T-cell (primary cell): Measurements from ENCODE around the gene PSEN2. TPM values are rescaled to one million over a fixed set of nuclear protein-coding genes. Genes with fewer than 3 reads are reported as not detected.

Source experiments
- ATAC-seq, 4 experiments: fragments of 200-7000 bp in 3 of 4; fragments of 150-1000 bp in 1 of 4; cut with Tn5 transposase; replicated peaks in 1 of 4; 1 replicate in 3 of 4; 2 replicates in 1 of 4; pipeline ENCODE4 v1.10.0; 2021; ENCODE audit warnings: moderate library complexity in 3 of 4, mild to moderate bottlenecking in 2 of 4, moderate number of reproducible peaks in 1 of 4
- CTCF ChIA-PET, 2 donors: fragments of 300-600 bp; sonication (Branson Sonifier 250); formaldehyde crosslinking; loops; one replicate each; lab custom pipeline; 2022; ENCODE audit warnings: antibody characterized with exemption in 2 of 2; lab: Charles Lee
- POLR2A ChIA-PET, 2 donors: fragments of 300-600 bp; sonication (Branson Sonifier 250); formaldehyde crosslinking; loops; one replicate each; lab custom pipeline; 2022; ENCODE audit warnings: antibody characterized with exemption in 2 of 2; lab: Charles Lee
- DNase-seq, 35 experiments: peaks; one replicate each; pipeline versions ENCODE4 v3.0.0 to v3.0.0-alpha.2; 2013 to 2023
- H3K27ac ChIP-seq: one replicate; pipeline ENCODE4 v1.5.1; 2013; ENCODE audit warnings: low read length
- H3K27me3 ChIP-seq, 2 experiments: replicated peaks in 1 of 2; 1 replicate in 1 of 2; 2 replicates in 1 of 2; pipeline versions ENCODE4 v1.6.1 to v1.7.0; 2013; ENCODE audit warnings: low read length in 1 of 2, mixed read lengths in 1 of 2; ENCODE audit not compliant: control insufficient read depth in 2 of 2, insufficient read depth in 2 of 2; ENCODE audit errors: extremely low read depth in 1 of 2
- H3K36me3 ChIP-seq, 2 donors: 1 replicate in 1 of 2; 2 replicates in 1 of 2; pipeline versions ENCODE4 v1.6.1 to v1.7.0; 2013; ENCODE audit warnings: low read length in 1 of 2; ENCODE audit not compliant: control insufficient read depth in 2 of 2, insufficient read depth in 1 of 2; ENCODE audit errors: extremely low read depth in 1 of 2
- H3K4me1 ChIP-seq, 2 experiments: 1 replicate in 1 of 2; 2 replicates in 1 of 2; pipeline versions ENCODE4 v1.6.1 to v1.7.0; 2013; ENCODE audit warnings: low read length in 2 of 2, mixed read lengths in 1 of 2; ENCODE audit not compliant: insufficient read depth in 2 of 2, control insufficient read depth in 1 of 2; ENCODE audit errors: extremely low read depth in 1 of 2
- H3K4me3 ChIP-seq, 2 donors: 1 replicate in 1 of 2; 2 replicates in 1 of 2; pipeline versions ENCODE4 v1.5.1 to v1.7.0; 2013; ENCODE audit warnings: mild to moderate bottlenecking in 2 of 2, low read length in 1 of 2, moderate library complexity in 1 of 2; ENCODE audit not compliant: control insufficient read depth in 1 of 2; ENCODE audit errors: extremely low read depth in 1 of 2
- H3K9me3 ChIP-seq: 2 replicates; pipeline ENCODE4 v1.7.0; 2013
- H3K27ac Mint-ChIP-seq, 2 donors: one replicate each; pipeline ENCODE4 v1.8.0; 2020 to 2021; ENCODE audit warnings: mild to moderate bottlenecking in 2 of 2, mixed read lengths in 2 of 2
- H3K27me3 Mint-ChIP-seq, 2 donors: one replicate each; pipeline ENCODE4 v1.8.0; 2021 to 2022; ENCODE audit warnings: mixed read lengths in 2 of 2
- H3K36me3 Mint-ChIP-seq: one replicate; pipeline ENCODE4 v1.8.0; 2021; ENCODE audit warnings: mixed read lengths
- H3K4me1 Mint-ChIP-seq, 3 donors: one replicate each; pipeline ENCODE4 v1.8.0; 2020 to 2022; ENCODE audit warnings: mixed read lengths in 3 of 3, mild to moderate bottlenecking in 1 of 3
- H3K4me3 Mint-ChIP-seq, 3 donors: one replicate each; pipeline ENCODE4 v1.8.0; 2020 to 2022; ENCODE audit warnings: mild to moderate bottlenecking in 3 of 3, mixed read lengths in 3 of 3, moderate library complexity in 3 of 3
- H3K9me3 Mint-ChIP-seq, 3 donors: one replicate each; pipeline ENCODE4 v1.8.0; 2020 to 2022; ENCODE audit warnings: mixed read lengths in 3 of 3
- WGBS: methylation state at CpG from one replicate; pipeline ENCODE4 v1.1.5; 2013; ENCODE audit warnings: missing lambda C conversion rate; ENCODE audit not compliant: insufficient coverage; 5-methylcytosine and 5-hydroxymethylcytosine counted together
- total RNA-seq, 35 experiments: library from RNA in 6 of 35; stranded (reverse) in 6 of 35; fragments of 120-200 nt in 1 of 35; gene quantifications; one replicate each; pipeline versions ENCODE4 v1.2.1 to v1.2.4 and lab custom pipeline; 2013 to 2026

PSEN2 gene
- total RNA-seq, 5 donors from 2014 or later (not counting 1 experiment from before 2014, with no cell fraction given): 1.9 to 5.6 (median 4.0) TPM

- H3K4me3 ChIP-seq: no peak overlapping the region
- Mint-ChIP-seq H3K4me3 (no peak overlapping the region), H3K9me3 (no peaks in the 10 kb centered on the region), H3K4me1 (no peaks in the 10 kb centered on the region), H3K27me3 (no peaks in the 10 kb centered on the region), H3K36me3 (no peaks in the 10 kb centered on the region), H3K27ac (no peak overlapping the region)
- ChIA-PET POLR2A (no interaction called here), CTCF (interaction anchor here (0.6 to 1.6 kb wide), 3 partner anchors 26 to 206 kb away, joined by 3 to 4 read pairs (median 3); no protein-coding TSS in a partner anchor)
- H3K4me1 ChIP-seq: peaks cover 0 to 2% of the 10 kb centered on the region in 2 experiments
- DNase-seq (peak in 29 of 35 experiments; percentile 4 to 58 (median 23)), ATAC-seq (peak; percentile 57 to 77 (median 66))
- H3K36me3 ChIP-seq: no peaks in the 10 kb centered on the region
- no peak overlapping the region for H3K27ac ChIP-seq
- no peaks in the 10 kb centered on the region for H3K9me3 ChIP-seq
- WGBS: 46% methylated on average over 9 of the region's 13 CpGs
- H3K27me3 ChIP-seq: no peaks in the 10 kb centered on the region
Measured at GRCh38 chr1:226912587-226913176, 42.3 kb downstream of the PSEN2 start.

GRCh38 chr1:226915672-226915995, 45.2 kb downstream of the PSEN2 start:
- Histone ChIP-seq H3K4me3 (no peak overlapping the region), H3K27ac (no peak overlapping the region), H3K27me3 (peaks cover 0 to 4% of the 10 kb centered on the region in 2 experiments), H3K4me1 (peaks cover 0 to 2% of the 10 kb centered on the region in 2 experiments), H3K36me3 (no peaks in the 10 kb centered on the region), H3K9me3 (no peaks in the 10 kb centered on the region)
- ChIA-PET CTCF (no interaction called here), POLR2A (no interaction called here)
- no peak for DNase-seq
- H3K9me3 Mint-ChIP-seq: no peaks in the 10 kb centered on the region
- H3K27ac Mint-ChIP-seq: no peak overlapping the region
- peaks cover 0 to 6% of the 10 kb centered on the region in 2 donors for H3K27me3 Mint-ChIP-seq
- WGBS: 100% methylated on average over 1 of the region's 3 CpGs
- ATAC-seq: no peak
- H3K36me3 Mint-ChIP-seq: no peaks in the 10 kb centered on the region
- H3K4me3 Mint-ChIP-seq: no peak overlapping the region
- H3K4me1 Mint-ChIP-seq: no peaks in the 10 kb centered on the region

- ATAC-seq (no peak), DNase-seq (no peak)
- H3K4me1 Mint-ChIP-seq: no peaks in the 10 kb centered on the region
- H3K27ac Mint-ChIP-seq: no peak overlapping the region
- H3K4me3 Mint-ChIP-seq: no peak overlapping the region
- H3K4me1 ChIP-seq: peaks cover 0 to 2% of the 10 kb centered on the region in 2 experiments
- no peak overlapping the region for H3K27ac ChIP-seq
- H3K36me3 ChIP-seq: no peaks in the 10 kb centered on the region
- H3K9me3 ChIP-seq: no peaks in the 10 kb centered on the region
- CTCF ChIA-PET: no interaction called here
- 57% methylated on average over 1 of the region's 2 CpGs for WGBS
- H3K36me3 Mint-ChIP-seq: no peaks in the 10 kb centered on the region
- H3K27me3 ChIP-seq: peaks cover 0 to 4% of the 10 kb centered on the region in 2 experiments
- H3K27me3 Mint-ChIP-seq: peaks cover 0 to 6% of the 10 kb centered on the region in 2 donors
- H3K4me3 ChIP-seq: no peak overlapping the region
- POLR2A ChIA-PET: no interaction called here
- no peaks in the 10 kb centered on the region for H3K9me3 Mint-ChIP-seq
Measured at GRCh38 chr1:226916497-226916896, 46.1 kb downstream of the PSEN2 start.

- POLR2A ChIA-PET: no interaction called here
- no peak overlapping the region for H3K4me3 Mint-ChIP-seq
Measured at GRCh38 chr1:226919587-226919986, 49.2 kb downstream of the PSEN2 start.

GRCh38 chr1:226919995-226920394, 49.6 kb downstream of the PSEN2 start:
- no CpG with 5 or more reads among the region's 1 CpG for WGBS
- POLR2A ChIA-PET: no interaction called here
- H3K27ac Mint-ChIP-seq: no peak overlapping the region

More at GRCh38 chr1:226919587-226919986, 49.2 kb downstream of the PSEN2 start:
- no peaks in the 10 kb centered on the region for H3K4me1 ChIP-seq
- no peaks in the 10 kb centered on the region for H3K36me3 ChIP-seq
- H3K27ac ChIP-seq: no peak overlapping the region
- H3K27me3 ChIP-seq: peaks cover 0 to 8% of the 10 kb centered on the region in 2 experiments
- no peak overlapping the region for H3K27ac Mint-ChIP-seq
- H3K27me3 Mint-ChIP-seq: peaks cover 0 to 6% of the 10 kb centered on the region in 2 donors
- no CpG with 5 or more reads among the region's 5 CpGs for WGBS
- no peak overlapping the region for H3K4me3 ChIP-seq
- no peak for ATAC-seq
- H3K9me3 ChIP-seq: no peaks in the 10 kb centered on the region
- H3K9me3 Mint-ChIP-seq: no peaks in the 10 kb centered on the region
- no peaks in the 10 kb centered on the region for H3K36me3 Mint-ChIP-seq
- CTCF ChIA-PET: no interaction called here
- H3K4me1 Mint-ChIP-seq: no peaks in the 10 kb centered on the region
- no peak for DNase-seq

GRCh38 chr1:226920446-226920894, 50.1 kb downstream of the PSEN2 start:
- ChIA-PET POLR2A (no interaction called here), CTCF (no interaction called here)
- Histone ChIP-seq H3K9me3 (no peaks in the 10 kb centered on the region), H3K27ac (no peak overlapping the region), H3K4me1 (no peaks in the 10 kb centered on the region), H3K27me3 (peaks cover 0 to 8% of the 10 kb centered on the region in 2 experiments), H3K4me3 (no peak overlapping the region), H3K36me3 (no peaks in the 10 kb centered on the region)
- Mint-ChIP-seq H3K4me3 (no peak overlapping the region), H3K9me3 (no peaks in the 10 kb centered on the region), H3K36me3 (no peaks in the 10 kb centered on the region), H3K4me1 (no peaks in the 10 kb centered on the region), H3K27ac (no peak overlapping the region), H3K27me3 (peaks cover 3 to 6% of the 10 kb centered on the region in 2 donors)
- no peak for DNase-seq
- no peak for ATAC-seq
- 88% methylated on average over 1 of the region's 2 CpGs for WGBS

More at GRCh38 chr1:226919995-226920394, 49.6 kb downstream of the PSEN2 start:
- Histone ChIP-seq H3K4me1 (no peaks in the 10 kb centered on the region), H3K4me3 (no peak overlapping the region), H3K9me3 (no peaks in the 10 kb centered on the region), H3K27ac (no peak overlapping the region), H3K27me3 (peaks cover 0 to 8% of the 10 kb centered on the region in 2 experiments), H3K36me3 (no peaks in the 10 kb centered on the region)
- Mint-ChIP-seq H3K27me3 (peaks cover under 1 to 6% of the 10 kb centered on the region in 2 donors), H3K36me3 (no peaks in the 10 kb centered on the region), H3K4me1 (no peaks in the 10 kb centered on the region), H3K9me3 (no peaks in the 10 kb centered on the region), H3K4me3 (no peak overlapping the region)
- CTCF ChIA-PET: no interaction called here
- DNase-seq (no peak), ATAC-seq (no peak)
